Skin epidermis (tissue), 12 donors: ENCODE measurements around the gene LGALS3.

Experiments used
- H3K27ac ChIP-seq, 21 experiments: fragments of 200-600 bp; sonication (generic) in 11 of 21; one replicate each; pipeline ENCODE4 v1.5.0; 2020; ENCODE audit warnings: mild to moderate bottlenecking in 3 of 21, inconsistent platforms in 2 of 21, moderate library complexity in 2 of 21
- H3K4me3 ChIP-seq, 7 experiments: fragments of 200-600 bp; sonication (generic) in 2 of 7; one replicate each; pipeline ENCODE4 v1.5.0; 2020; ENCODE audit warnings: inconsistent platforms in 2 of 7, mild to moderate bottlenecking in 2 of 7, moderate library complexity in 1 of 7

Gene LGALS3

DNA sequence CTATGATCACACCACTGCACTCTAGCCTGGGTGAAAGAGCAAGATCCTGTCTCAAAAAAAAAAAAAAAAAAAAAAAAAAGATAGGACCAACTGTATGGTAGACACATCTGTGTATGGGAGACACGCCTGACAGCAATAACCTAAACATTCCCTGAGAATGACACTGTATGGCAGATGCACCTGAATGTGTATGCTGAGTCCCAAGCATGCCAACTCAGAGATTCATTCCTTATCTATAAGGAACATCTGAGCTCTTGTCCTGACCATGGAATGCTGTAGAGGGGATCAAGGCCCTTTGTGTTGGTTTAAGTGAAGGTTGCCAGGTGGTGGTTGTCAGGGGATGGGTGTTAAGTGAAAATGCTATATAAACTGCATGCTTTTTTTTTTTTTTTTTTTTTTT is 19.2 kb upstream of the LGALS3 start:
- Histone ChIP-seq H3K4me3 (no peak overlapping the region), H3K27ac (peak overlapping the region in 2 of 21 experiments; percentile 98 to 99)

DNA sequence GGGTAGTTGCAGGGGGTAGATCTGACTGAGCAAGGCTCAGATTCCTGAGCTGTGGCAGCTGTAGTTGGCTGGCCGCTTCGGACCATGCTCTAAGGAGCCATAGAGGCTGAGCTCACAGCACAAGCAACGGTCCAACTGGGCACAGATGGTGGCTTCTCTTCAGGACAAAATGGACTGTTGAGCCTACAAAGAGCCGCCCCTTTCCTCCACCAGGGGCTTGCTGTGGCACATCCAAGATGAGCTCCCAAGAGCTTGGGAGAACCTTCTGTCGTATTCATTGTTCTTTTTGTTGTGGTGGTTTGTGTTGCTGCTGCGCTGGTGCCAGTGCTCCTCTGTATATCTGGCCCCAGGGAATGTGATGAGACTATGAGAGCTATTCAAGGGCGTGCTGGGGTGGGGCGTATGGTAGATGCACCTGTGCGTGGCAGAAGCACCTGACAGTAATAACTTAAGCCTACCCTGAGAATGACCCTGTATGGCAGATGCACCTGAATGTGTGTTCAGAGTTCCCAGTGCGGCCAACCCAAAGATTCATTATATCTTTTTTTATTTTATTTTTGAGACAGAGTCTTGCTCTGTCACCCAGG is 17.8 kb upstream of the LGALS3 start:
- Histone ChIP-seq H3K4me3 (no peak overlapping the region), H3K27ac (peak overlapping the region in 3 of 21 experiments; percentile 34 to 47 (median 43))

DNA sequence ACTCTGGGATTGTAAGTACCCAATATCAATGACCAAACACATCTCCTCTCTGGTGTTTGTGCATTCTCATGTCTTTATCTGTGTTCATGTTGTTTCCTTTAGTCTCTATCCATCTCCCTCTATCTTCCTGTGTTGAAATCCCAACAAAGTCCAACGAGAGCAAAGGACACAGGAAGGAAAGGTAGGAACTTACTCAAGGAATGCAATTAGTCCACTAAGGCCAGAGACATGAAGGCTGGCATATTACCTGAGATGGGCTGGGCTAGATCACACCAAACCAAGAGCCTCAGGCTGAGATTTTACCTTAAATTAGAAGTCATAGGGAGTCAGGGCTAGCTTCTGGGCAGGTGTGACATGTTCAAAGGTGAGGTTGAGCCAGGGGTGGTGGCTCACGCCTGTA is 14.3 kb upstream of the LGALS3 start:
- H3K4me3 ChIP-seq, result no peak overlapping the region
- no peak overlapping the region for H3K27ac ChIP-seq

DNA sequence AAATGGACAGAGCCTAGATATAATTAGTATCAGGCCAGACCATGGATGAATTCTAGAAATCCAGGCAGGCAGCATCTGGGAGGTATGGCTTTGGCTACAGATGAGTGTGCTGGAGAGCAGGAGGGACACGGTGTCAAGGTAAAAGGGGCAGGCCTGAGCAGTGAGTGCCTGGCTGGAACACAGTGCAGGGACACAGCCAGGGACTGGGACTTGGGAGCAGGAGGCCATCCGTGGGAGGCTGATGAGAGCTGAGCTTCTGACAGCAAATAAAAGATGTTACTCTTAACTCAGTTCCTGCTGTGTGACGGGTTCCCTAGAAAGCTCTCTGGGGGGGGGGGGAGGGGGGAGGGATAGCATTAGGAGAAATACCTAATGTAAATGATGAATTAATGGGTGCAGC is 13.6 kb upstream of the LGALS3 start:
- Histone ChIP-seq H3K4me3 (no peak overlapping the region), H3K27ac (no peak overlapping the region)

DNA sequence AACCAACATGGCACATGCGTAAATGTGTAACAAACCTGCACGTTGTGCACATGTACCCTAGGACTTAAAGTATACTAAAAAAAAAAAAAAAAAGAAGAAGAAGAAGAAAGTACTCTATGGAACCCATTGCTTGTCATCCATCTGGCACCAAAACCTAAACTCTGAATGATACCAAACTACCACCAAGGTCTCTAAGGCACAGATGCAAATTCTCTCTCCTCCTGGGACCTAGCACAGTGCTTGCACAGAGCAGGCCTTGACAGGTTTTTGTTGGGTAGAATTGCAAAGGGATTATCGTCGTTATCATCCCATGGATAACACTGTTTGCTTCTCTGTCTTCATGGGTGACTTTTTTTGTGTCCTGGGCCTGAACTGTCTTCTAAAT is 13.2 kb upstream of the LGALS3 start:
- peak overlapping the region in 3 of 21 experiments; percentile 56 to 88 (median 57) for H3K27ac ChIP-seq
- no peak overlapping the region for H3K4me3 ChIP-seq

DNA sequence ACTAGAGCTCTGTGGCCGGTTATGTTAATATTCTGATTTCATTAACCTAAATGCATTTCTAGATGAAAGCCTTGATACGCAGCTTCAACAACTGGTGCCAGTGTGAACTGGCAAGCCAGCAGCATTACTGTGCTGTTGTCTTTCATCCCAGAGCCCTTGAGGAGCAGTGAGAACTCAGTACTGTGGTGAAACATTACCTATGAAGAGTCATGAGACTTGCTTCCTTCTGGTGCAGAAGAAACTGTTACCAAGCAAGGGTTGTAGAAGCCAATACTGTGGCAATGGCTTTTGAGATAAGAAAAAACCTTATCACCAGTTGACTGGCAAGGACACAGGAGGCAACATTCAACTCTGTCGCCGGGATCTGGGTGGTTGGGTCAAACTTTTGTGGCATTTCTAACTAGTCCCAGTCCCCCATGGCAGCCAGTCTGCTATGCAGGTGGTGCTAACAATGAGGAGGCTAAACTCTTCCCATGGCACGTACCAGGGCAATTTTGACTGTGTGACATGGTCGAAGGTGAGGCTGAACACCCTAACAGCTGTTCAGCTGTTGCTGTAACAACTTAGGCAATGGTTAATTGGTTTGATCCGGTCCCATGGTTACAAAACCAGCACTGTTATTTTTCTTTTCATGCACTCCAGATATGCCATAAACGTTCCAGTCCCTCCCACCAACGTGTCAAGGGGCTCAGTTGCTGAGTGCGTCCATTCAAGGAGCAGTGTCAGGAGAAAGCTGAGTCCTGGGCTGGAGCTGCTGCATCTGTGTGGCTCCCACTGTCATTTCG is 12.6 kb upstream of the LGALS3 start:
- H3K4me3 ChIP-seq, result no peak overlapping the region
- peak overlapping the region in 7 of 21 experiments; percentile 40 to 89 (median 57) for H3K27ac ChIP-seq

DNA sequence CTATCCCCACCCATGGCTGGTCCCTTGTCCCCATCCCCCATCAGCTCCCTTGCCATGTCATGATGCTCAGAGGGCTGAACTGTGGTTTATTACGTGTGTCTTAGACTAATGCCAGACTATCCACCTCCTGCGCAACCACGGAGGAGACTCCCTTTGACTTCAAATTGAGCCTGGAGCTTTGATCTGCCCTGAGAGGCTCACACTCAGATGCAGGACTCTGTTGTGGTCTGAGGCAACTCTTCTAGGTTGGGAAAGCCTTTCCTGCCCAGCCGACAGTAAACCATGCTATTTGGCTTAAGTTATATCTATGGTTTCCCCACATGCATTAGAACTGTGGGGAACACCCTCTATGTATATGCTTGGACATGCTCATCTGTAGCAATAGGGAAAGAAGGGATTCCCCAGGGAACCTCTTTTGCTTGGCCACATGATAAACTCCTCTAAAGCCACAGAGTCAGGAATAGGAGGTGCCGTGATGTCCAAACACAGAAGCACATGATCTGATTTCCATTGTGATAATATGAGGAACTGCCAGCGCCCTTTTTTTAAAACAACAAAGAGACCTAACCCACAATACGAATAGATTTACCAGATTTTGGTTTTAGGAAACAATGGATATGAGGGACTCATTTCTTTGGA is 11.1 kb upstream of the LGALS3 start:
- no peak overlapping the region for H3K4me3 ChIP-seq
- H3K27ac ChIP-seq, result peak overlapping the region in 20 of 21 experiments; percentile 54 to 90 (median 76)

DNA sequence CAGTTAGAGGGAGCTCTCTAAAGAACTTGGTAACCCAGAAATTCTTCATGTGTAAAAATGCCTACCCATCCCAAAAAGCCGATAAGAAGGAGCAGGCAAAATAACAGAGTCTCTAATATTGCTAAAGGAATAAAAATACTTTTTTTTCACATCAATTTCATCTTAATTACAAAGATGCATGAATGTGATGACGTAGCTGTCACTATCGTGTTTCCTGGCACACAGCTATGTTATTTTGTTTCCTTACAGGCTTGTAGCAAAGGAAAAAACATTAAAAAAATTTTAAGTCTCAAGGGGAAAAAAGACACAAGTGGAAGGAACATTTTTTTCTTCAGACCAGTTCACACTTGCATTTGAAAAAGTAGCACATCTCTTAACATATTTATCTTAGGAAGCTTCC is 10.3 kb upstream of the LGALS3 start:
- Histone ChIP-seq H3K27ac (peak overlapping the region in 20 of 21 experiments; percentile 54 to 90 (median 76)), H3K4me3 (no peak overlapping the region)

DNA sequence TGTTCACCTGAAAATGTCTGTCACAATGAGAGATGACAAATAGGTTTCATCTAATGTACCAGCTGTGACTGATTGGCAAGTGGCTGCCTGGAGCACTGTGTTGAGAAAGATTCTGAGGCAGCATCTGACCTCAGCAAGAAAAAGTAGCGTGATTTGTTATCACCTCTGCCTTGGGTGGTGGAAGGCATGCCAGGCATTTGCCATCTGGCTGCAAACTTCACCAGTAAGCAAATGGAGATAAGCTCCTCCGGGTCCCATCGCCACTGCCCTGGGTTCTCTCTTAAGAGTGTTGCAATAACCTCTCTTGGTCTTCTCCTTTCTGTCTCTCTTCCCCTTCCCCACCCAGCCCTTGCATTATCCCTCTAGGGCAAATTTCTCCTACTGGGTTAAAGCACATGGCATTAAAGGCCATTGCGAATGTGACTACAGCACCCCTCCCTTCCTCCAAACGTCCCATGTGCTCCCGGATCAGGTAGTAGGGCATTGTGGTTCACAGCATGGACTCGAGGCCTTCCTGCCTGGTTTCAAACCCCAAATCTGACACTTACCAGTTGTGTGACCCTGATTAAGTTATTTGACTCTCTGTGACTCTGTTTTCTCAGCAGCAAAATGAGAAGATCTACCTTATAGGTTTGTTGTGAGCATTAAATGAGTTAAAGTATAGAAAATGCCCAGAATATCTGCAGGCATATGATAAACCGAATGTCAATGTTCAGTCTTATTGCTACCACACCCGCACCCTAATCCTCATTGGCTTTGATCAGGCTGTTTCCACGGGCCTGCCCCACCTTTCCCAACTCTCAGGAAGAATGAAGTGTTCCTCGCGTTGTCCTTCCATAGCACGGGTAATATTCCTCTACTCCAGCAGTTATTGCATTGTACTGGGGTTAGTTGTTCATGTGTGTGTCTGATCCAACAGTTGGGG is 8.2 kb upstream of the LGALS3 start:
- H3K27ac ChIP-seq, result peak overlapping the region in 14 of 21 experiments; percentile 9 to 88 (median 48)

DNA sequence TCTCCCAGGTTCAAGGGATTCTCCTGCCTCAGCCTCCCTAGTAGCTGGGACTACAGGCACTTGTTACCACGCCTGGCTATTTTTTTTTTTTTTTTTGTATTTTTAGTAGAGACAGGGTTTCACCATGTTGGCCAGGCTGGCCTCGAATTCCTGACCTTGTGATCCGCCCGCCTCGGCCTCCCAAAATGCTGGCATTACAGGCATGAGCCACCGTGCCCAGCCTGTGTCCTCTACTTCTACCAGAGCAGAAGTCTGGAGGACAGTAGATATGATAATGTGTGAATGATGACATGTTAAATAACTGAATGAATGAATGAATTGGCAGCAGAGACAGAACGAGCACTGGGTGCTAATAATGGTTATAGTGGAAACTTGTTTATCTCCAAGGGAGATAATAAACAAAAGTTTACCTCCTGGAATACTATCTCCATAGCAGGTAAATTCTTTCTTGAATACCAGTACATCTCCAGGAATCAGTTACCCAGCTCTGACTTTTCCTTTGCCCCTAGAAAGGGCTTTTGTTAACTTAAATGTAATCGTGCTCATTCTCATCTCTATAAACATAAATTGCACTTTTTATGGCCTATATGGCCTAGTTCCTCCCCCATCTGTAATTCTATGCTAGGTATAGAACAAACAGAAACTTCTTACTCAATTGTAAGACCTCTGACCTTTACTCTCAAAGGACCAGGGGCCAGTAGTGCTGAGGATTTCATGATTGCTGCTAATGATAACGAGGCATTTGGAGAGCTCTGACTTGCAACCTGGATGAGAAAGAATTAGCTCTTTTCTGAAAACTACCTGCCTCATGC is 7.2 kb upstream of the LGALS3 start:
- Histone ChIP-seq H3K4me3 (no peak overlapping the region), H3K27ac (peak overlapping the region in 17 of 21 experiments; percentile 19 to 88 (median 67))

More for the DNA sequence above, 8.2 kb upstream of the LGALS3 start:
- H3K4me3 ChIP-seq, result no peak overlapping the region

DNA sequence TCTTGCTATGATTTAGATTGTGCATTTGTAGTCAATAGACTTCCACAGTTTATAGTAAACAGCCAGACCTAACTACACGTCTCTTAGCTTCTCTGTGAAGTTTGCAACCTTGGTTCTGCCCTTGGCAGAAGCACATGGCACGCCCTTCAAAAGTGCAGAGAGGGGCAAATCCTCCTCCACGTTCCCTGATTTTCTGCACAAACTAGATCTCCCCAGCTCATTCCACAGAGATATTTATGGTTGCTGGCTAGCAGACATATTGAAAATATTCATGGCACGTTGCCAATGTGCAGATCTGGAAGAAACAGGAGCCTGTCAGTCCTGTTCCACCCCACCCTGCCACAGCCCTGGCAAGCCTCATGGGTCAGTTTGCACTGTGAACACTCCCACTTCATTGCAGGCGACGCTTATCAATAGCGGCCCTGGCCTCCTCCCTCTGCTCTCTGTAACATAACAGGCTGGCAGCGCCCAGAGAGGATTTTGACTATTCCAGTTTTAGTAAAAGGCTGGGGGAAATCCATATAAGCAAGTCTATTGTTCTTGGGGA is 6.5 kb upstream of the LGALS3 start:
- Histone ChIP-seq H3K4me3 (no peak overlapping the region), H3K27ac (peak overlapping the region in 18 of 21 experiments; percentile 9 to 88 (median 64))

DNA sequence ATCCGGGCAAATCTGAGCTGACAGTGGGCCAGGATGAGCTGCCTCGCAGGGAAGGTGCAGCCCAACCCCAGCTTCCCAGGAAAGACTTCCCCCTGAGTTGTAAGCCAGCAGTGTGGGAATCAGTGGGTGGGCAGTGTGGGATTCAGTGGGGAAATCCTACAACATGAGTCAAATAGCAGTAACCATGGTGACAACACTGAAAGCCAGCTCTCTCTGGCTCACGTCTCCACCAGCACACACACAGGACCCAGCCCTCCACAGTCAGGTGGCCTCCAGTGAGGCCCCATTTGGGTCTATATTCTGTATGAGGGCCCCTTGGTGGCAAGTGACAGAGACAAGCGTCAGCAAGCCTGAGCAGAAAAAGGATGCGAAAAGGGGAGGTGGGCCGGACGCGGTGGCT is 6.0 kb upstream of the LGALS3 start:
- peak overlapping the region in 17 of 21 experiments; percentile 9 to 88 (median 64) for H3K27ac ChIP-seq
- H3K4me3 ChIP-seq, result no peak overlapping the region

DNA sequence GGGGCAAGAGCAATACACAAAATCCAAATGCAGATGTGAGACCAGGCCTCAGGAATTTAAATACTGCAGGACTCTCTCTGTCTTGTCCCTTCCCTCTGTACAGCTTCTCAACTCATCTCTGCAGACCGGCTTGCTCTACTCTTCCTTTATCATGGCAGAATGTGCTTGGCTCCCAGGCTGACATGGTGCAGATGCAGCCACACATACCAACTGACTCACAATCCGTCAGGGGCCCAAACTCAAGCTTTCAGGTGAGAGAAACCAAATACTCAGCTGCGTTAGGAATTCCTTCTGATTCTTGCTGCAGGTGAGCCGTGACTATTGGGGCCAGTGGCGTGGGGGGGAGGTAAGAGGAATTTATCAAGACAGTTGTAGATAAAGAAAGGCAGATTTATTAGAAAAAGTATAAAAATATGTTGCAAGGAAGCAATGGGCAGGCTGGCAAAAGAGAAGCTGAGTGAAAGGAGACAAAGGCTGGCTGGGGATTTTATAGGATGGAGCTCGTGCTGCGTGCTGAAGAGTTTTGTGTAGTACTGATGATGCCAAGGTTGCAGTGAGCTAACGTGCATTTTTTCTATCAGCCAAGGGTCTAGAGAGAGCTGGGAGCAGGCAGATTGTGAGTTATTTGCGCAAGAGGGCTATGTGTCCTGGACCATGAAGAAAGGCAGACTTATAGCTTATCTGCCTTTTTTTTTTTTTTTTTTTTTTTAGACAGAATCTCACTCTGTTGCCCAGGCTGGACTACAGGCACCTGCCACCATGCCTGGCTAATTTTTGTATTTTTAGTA is 5.0 kb upstream of the LGALS3 start:
- Histone ChIP-seq H3K4me3 (no peak overlapping the region), H3K27ac (peak overlapping the region in 4 of 21 experiments; percentile 39 to 100 (median 71))

DNA sequence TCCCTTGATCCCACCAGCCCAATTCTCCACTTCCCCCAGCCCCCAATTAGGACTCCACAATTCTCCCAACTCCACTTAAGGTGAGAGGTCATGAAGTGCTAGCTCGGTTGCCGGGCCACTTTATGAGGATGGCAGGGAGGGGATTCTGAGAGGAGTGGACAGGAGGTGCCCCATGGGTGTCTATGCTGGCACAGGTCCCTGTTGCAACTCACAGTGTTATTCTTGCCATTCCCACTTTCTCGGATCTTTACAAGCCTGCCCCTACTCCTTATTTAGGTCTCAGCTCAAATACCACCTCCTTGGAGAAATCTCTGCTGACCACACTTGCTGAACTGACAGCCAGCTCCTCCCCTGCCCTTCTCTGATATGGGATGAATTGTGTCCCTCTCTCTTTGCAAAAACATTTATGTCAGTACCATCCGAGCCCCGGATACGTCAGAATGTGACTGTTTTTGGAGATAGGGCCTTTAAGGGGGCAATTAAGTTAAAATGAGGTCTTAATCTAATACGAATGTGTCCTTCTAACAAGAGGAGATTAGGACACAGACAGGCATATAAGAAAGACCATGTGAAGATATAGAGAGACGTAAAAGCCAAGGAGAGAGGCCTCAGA is 4.2 kb upstream of the LGALS3 start:
- Histone ChIP-seq H3K4me3 (no peak overlapping the region), H3K27ac (peak overlapping the region in 8 of 21 experiments; percentile 3 to 100 (median 58))

DNA sequence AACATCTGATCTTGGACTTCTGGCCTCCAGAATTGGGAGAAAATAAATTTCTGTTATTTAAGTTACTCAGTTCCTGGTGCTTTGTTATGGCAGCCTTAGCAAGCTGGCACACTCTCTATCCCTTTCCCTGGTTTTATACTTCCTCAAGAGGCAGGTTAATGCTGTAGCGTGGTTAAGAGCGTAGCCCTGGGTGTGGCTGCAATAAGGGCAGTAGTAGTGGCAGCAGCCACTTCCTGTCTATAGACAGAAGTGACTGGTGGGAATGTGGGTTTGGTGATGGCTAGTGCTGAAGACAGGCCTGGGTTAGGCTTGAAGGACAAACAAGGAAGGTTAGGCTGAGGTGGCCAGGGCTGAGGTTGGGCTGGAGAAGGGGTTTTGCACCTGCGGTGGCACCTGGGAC is 3.6 kb upstream of the LGALS3 start:
- Histone ChIP-seq H3K4me3 (no peak overlapping the region), H3K27ac (peak overlapping the region in 10 of 21 experiments; percentile 3 to 100 (median 50))

DNA sequence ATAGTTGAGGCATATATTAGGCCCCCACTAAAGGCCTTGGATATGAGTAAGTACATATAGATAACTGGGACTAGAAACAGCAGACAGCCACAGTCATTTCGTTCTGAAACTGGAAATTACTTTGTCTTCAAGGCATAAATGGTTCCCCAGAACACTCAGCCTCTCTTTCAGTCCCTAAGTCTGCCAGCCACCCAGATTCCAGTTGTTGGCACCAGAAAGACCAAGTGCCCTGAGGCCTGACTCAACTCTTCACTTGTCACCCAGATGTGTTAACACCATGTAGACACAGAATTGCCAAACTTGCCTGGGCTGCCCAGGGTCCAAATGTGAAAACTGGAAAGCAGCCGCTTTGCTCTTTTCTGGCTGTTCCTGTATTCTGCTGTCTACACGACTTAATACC is 3.0 kb upstream of the LGALS3 start:
- Histone ChIP-seq H3K27ac (peak overlapping the region in 10 of 21 experiments; percentile 3 to 100 (median 24)), H3K4me3 (no peak overlapping the region)

DNA sequence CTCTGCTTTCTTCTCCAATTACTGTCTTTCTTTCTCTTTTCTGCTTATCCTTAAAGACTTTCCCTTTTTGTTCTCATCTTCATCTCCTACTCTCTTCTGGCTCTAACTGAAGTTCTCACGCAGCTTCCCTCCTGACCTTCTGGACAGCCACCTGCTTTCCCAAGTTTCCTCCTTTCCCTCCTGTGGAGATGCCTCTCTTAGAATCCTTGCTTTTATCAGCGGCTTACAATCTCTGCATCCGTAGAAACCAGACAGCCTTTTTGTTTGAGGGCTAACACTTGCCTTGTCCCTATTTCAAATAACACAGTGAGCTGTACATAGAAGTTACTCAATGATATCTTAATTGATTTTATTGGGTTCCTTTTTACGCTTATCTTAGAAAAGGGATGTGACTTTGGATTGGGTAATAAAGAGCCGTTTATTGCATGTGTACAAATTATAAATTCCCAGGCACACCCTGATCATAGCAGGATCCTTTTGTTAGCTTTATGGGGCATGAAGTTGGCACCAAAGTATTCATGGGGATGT is 2.1 kb upstream of the LGALS3 start:
- H3K4me3 ChIP-seq, result no peak overlapping the region
- H3K27ac ChIP-seq, result peak overlapping the region in 8 of 21 experiments; percentile 18 to 100 (median 46)
